ENCODE data around the gene SKP1.
"Not testable (repeated sequence)": the region's sequence is repeated elsewhere in the genome, so short reads cannot be mapped to it uniquely, and the experiment has no call there.

Gene SKP1

GRCh38 chr5:134177369-134178095 is 782 bp upstream of the SKP1 start:
- DNase-seq (ENCODE audit: low spot score) = no peak

GRCh38 chr5:134175921-134176510 is 734 bp downstream of the SKP1 start:
- DNase-seq (ENCODE audit: low spot score) = peak; percentile 35

- DNase-seq (ENCODE audit: low spot score) = no peak
Observed at GRCh38 chr5:134174841-134175839, 1.6 kb downstream of the SKP1 start.

- no peak for DNase-seq (ENCODE audit: low spot score)
Observed at GRCh38 chr5:134171972-134172371, 4.8 kb downstream of the SKP1 start.

- DNase-seq (ENCODE audit: low spot score) = no peak
Observed at GRCh38 chr5:134162592-134162991, 14.2 kb downstream of the SKP1 start.

- DNase-seq (ENCODE audit: low spot score) = no peak
Observed at GRCh38 chr5:134161513-134162395, 15.0 kb downstream of the SKP1 start.

GRCh38 chr5:134153657-134154056 is 23.1 kb downstream of the SKP1 start:
- DNase-seq (ENCODE audit: low spot score) = no peak

GRCh38 chr5:134153241-134153640 is 23.5 kb downstream of the SKP1 start:
- no peak for DNase-seq (ENCODE audit: low spot score)

GRCh38 chr5:134152173-134152832 is 24.4 kb downstream of the SKP1 start:
- DNase-seq (ENCODE audit: low spot score) = not testable (repeated sequence)

- DNase-seq (ENCODE audit: low spot score) = no peak
Observed at GRCh38 chr5:134151723-134152122, 25.0 kb downstream of the SKP1 start.

GRCh38 chr5:134149571-134150303 is 27.0 kb downstream of the SKP1 start:
- no peak for DNase-seq (ENCODE audit: low spot score)

- no peak for DNase-seq (ENCODE audit: low spot score)
Observed at GRCh38 chr5:134148986-134149539, 27.7 kb downstream of the SKP1 start.

GRCh38 chr5:134148316-134148715 is 28.4 kb downstream of the SKP1 start:
- no peak for DNase-seq (ENCODE audit: low spot score)

GRCh38 chr5:134146651-134147518 is 29.9 kb downstream of the SKP1 start:
- no peak for DNase-seq (ENCODE audit: low spot score)

- peak; percentile 60 for DNase-seq (ENCODE audit: low spot score)
Observed at GRCh38 chr5:134145779-134146581, 30.8 kb downstream of the SKP1 start.

- no peak for DNase-seq (ENCODE audit: low spot score)
Observed at GRCh38 chr5:134145041-134145757, 31.6 kb downstream of the SKP1 start.
